ENCODE data around the gene REPIN1.

REPIN1 gene

DNA sequence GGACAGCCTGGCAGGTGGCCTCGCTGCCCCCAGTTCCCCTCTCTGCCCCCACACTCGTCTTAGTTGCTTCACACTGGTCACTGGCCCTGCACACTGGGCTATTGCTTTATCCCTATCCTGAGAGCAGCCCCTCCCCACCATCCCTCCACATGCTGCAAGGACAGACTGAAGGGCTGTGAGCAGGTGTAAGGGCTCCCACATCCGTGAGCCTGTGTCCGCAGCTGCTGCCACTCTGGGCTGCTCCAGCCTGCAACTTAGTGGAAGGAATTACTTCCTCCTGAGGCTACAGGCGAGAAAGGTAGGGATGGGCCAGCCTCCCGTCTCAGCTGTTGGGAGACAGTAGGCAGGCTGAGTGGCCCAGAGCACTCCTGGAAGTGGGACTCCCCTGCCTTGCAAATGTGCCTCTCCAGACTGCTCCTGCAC, 31.0 kb upstream of the REPIN1 start:
- DNase-seq: no peak

DNA sequence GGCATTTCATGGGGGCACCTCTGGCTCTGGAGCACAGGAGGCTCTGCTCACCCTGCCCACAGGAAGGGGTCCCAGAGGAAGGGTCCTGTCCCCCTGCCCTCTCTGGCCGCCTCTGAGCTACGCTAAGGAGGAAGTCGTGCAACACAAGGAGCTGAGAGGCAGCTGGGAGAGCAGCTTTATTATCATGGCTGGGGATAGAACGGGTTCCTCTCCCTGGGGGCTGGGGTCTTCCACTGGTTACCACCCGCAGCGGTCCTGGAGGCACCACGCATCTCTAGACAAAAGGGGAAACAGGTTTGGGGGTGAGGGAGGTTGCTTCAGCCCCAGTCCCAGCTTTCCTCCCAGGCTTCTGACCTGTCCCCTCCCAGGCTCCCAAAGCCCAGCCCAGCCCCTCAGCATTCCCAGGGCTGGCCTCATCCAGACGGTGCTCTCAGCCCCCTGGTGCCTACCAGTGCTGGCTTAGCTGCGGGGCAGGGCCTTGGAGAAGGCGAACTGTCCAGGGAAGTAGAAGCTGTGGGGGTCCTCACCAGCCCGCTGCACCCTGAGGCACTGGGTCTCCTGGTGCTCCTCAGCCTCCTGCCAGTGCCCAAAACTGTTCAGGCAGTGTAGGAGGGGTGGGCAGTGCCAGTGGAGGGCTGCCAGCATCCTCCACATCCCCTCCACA, 30.3 kb upstream of the REPIN1 start:
- DNase-seq: no peak

DNA sequence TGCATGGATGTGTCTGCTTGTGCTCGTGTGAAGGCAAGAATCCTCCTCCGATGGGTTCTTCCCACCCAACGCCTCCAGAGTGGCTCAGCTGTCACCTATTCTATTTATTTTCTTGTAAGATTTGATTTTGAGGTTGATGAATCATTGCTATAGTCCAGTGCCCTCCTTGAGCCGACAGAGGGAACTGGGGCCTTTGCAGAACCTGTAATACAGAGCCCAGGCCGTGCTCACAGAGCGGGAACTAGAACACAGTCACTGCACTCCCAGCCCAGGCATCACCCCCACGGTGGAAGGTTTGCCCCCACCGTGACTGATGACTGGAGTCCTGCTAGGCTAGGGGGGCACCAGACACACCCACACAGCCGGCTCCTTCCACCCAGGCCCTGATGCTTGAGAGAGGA, 29.2 kb upstream of the REPIN1 start:
- no peak for DNase-seq

DNA sequence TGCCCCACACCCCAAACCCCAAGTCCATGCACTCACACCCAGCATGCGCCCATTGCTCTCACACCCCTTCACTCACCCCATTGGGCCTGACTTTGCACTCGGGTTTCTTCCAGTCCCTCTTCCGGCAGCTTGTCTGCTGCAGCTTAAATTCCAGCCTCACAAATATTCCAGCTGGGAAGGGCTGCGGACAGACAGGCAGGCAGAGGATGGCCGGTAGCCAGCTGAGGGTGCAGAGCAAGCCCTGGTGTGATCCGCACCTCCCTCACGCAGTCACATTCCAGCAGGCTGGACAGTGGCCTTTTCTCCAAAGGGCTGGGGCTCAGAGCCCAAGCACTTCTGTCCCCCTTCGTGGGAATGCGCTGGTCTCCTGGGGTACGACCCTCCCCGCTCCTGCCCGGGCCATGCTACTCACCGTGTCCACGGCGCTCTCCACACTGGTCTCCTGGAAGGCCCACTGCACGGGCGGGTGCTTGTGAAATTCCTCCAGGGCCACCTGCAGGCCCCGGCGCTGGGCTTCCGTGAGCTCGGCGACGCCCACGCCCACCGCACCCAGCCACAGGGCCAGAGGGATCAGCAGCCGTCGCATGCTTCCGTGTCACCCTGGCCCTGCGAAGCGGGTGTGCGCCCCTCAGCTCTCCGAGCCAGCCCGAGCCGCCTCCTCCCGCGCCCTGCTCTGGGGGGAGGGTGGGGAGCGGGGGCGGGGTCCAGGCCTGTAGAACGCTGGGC, 28.4 kb upstream of the REPIN1 start:
- DNase-seq: no peak

DNA sequence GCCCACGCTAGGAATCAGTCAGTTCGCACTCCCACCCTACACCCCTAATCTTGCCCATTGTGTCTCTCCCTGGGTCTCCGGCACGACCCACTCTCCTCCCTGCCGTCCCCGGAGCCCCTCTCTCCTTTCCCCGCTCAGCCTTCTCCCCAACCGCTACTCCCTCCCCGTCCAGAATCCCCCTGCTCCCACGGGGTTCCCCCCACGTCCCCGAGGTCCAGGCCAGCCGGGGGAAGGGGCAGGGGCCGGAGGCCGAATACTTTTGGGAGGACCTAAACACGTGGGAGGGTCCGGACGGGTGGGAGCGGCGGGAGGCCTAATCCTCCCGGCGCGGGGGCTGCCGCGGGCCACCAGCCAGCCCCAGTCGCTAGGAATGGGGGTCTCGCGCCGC, 27.8 kb upstream of the REPIN1 start:
- no peak for DNase-seq

DNA sequence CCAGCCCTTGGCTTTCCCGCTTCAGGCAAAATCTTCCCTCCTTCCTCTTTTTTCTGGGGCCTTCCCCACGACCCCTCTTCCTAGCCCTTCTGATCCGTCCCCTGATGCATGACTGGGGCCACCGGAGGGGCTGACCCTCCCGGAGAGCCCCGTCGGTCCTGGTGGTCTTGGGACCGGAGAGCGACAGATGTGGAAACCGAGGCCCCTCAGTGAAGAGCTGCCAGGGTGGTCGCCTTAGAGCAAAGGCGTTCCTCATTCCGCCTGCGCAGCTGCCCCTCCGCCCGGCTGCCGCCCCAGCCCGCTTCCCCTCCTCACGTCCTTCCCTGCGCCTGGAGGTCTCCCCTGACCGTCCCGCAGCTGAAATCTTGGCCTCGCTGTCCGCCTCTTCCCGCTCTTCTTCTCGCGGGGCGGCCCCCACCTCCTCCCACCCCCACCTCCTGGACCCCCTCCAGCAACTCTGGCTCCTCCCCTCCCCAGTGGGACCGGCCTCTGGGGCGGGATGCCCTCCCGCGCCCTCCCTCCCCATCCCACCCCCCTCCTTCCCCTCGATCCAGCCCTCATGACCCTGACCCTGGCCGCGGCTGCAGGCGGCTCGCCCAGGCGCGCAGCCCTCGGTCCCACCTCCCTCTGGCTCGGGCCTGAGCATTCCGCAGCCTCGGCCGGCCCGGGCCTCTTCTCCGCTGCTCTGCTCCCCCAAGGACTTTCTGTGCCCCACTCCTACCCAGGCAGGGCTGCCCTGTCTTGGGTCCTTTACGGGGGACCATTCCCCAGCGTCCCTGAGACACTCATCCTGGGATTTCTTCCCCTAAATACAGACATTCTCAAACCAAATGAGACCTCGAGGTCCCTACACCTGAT, 27.1 kb upstream of the REPIN1 start, which contains the start of gene RARRES2:
RARRES2 (minus strand) TSS at position 367 of the 858 bp plus-strand sequence. CDS start 1,020 bp downstream, outside the sequence.
- no peak for DNase-seq

DNA sequence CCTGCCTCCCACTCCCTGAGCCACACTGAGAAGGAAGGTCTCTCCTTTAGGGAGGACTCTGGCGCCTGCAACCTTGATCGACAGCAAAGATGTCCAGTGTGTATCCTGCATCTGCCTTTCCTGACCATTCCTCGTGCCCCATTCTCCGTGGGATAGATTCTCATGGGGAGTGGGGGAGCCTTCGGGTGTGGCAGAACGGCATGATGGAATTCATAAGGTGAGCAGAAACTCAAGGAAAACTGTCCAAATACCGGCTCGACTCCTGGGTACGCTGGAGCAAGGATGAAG, 26.6 kb upstream of the REPIN1 start:
- DNase-seq: no peak

DNA sequence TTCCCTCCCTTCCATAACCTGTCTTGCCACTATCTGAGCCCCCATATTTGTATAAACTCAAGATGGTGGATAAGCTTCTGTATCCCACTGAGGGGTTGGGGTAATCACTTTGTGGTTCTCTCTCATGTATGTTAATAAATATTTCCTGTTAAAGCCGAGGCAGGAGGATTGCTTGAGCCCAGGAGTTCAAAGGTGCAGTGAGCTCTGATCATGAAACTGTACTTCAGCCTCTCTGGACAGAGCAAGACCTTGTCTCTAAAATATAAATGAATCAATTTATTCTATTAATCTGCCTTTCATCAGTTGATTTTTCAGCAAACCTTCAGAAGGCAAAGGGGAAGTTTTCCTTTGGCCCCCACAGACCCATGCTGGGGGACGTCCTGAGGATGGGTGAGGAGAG, 25.4 kb upstream of the REPIN1 start:
- no peak for DNase-seq

DNA sequence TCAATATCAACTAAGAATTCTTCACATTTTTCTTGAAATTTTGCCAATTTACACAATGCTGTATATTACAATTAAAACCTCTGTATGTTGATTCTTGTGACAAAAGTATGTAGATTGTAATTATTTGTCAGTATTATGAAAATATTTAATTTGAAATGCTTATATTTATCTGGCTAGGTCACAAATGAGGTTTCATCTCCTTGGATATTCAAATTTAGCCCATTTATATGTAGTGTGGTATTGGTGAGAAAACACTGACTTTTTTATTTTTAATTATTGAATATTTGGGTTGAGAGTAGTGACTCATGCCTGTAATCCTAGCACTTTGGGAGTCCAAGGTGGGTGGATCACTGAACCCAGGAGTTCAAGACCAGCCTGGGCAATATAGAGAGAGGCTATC, 24.3 kb upstream of the REPIN1 start:
- no peak for DNase-seq

DNA sequence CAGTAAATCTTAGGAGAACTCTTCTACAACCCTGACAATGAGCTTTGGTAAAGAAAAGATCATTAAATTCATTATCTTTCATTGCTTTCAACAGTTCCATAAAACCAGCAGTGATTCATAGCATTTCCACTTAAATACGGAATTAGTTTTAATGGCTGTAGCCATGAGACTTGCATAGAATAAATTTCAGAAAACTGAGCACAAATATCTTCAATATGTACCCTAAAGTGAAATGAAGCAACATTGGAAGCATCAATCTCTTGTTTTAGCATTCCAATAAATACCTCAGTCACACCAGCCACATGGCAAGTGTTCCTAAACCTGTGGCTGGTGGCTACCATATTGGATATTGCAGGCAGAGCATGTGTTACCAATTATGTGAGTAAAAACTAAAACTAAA, 23.6 kb upstream of the REPIN1 start:
- DNase-seq: no peak

DNA sequence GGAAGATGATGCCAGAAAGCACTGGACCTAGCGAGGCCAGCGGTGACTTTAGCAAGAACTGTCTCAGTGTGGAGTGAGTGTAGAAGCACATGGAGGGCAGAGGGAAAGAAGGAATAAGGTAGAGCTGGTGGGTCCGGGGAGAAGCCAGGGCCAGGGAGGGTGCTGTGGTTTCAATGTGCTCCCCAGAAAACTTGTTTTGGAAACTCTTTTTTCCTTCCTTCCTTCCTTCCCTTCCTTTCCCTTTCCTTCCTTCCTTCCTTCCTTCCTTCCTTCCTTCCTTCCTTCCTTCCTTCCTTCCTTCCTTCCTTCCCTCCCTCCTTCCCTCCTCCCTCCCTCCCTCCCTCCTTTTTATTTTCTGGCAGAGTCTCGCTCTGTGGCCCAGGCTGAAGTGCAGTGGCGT, 21.7 kb upstream of the REPIN1 start:
- no peak for DNase-seq

DNA sequence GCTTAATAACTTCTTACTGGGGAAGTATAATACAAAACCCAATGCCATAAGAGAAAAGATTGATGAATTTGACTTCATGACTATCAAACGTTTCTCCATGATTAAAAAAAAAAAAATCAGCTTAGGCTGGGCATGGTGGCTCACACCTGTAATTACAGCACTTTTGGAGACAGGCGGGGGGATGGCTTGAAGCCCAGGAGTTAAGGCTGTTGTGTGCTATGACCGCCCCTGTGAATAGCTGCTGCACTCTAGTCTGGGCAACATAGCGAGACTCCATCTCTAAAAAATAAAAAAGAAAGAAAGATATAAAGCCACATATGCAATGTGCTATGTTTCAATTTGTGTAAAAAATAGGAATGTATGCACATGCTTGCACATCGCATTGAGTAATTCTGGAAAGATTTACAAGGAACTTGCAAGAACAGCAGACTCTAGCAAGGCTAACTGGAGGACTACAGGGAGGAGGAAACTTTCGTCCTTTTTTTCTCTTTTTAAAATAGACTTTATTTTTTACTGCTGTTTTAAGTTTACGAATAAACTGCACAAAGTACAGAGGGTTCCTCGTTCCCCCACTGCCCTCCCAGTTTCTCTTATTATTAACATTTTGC, 16.9 kb upstream of the REPIN1 start:
- DNase-seq: no peak

DNA sequence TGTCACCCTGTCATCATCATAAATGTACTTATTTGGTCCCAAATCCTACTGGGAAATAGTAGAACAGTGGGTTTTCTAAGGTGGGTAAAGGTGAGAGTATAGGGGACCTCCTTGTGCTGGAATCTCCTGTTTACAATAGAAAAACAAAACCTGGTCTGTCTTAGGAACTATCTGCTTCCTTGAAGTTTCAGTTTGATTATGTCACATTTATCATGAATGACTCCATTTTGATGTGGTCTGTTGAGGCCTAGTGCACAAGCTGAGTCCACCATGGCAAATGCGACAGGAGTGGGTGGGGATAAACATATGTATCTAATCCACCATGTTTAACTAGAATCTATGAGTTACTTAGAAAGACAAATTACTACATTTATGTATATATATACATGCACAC, 13.0 kb upstream of the REPIN1 start:
- DNase-seq: no peak

DNA sequence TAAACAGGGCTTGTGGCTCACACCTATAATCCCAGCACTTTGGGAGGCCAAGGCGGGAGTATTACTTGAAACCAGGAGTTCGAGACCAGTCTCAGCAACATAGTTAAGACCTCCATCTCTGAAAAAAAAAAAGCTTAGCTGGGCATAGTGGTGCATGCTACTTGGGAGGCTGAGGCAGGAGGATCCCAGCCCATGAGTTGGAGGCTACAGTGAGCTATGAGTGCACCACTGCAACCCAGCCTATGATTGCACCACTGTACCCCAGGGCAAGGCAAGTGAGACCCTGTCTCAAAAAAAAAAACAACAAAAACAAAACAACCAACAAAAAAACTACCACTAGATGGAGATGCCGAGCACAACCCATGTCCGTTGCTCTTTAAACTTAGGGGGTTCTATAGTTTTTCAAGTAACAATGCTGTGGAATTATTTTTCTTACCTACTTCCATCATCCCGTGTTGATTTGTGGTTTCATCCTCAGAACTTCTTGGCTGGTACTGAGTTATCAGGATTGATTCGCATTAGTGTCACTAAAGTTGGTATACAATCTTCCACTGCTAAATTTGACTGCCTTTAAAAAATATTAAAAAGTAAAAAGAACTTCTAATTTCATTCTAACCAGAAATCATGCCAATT, 12.2 kb upstream of the REPIN1 start:
- DNase-seq: no peak

DNA sequence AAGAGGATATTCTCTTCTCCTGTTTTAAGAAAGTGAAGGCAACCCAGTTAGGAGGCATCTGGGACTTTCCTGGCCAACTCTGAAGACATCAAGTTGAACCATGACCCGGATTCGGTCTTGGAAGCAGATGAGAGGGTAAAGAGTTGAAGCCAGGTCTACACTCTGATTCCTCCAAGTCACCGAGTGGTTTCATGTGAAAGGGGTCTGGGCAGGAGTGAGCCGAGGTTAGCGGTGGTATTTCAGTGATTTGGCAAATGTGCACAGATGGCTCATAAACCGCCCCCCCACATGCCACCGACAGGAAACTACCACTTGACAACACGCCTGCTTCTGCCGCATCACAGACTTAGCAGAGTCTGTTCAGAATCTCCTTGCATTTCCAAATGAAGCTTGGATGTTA, 11.4 kb upstream of the REPIN1 start:
- DNase-seq: no peak

DNA sequence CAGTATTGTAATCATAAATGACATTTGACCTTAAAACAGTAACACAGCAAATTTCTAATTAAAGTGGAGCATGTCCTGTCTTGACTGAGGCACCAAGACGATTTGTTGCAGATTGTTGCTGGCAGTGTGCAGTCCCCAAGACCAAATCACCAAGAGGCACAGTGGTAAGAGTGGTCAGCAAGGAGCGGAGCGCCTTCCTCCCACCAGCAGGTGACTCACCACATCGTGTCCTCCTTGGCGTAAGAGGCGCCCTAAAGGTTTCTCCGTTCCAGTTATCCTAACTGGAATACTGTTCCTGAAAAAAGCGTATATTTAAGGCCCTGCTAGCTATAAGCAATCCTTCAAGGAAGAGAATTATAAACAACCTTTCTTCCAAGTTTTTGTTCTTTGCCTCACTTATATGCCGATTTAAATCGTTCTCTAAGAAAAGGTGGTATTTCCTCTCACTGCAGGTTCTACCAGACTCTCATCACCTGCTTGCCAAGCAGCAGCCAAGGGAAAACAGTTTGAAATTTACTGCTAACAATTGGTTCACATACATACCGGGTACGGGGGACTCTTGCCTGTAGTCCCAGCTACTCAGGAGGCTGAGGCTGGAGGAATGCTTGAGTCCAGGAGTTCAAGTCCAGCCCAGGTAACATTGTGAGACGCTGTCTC, 10.7 kb upstream of the REPIN1 start:
- no peak for DNase-seq

DNA sequence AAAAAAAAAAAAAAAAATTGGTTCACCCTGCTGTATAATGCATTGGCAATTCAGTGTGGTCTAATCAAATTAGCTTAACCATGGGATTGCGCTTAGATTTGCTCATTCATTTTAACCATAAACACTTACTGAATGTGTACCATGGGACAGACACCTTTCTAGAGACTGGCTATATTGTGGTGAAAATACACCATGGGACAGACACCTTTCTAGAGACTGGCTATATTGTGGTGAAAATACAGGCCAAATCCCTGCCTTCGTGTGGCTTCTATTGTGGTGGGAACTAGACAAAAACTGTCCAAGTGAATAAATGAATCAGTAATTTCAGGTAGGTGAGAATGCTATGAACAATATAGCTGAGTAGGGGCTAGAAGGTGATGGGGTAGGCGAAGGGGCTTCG, 10.2 kb upstream of the REPIN1 start:
- no peak for DNase-seq

DNA sequence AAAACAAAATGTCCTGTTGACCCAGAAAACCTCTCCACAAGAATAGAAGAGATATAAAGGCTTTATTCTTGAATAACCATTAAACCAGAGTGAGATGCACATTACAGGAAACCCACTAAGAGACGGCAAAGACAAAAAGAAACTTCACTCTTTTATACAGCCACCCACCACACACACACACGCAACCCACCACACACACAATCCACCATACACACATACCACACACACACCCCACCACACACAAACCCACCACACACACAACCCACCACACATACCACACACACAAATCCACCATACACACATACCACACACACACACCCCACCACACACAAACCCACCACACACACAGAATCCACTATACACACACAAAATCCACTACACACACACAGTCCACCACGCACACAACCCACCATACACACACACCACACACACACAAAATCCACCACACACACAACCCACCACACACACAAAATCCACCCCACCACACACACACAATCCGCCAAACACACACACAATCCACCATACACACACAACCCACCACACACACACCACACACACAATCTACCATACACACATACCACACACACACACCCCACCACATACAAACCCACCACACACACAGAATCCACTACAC, 9.5 kb upstream of the REPIN1 start:
- no peak for DNase-seq

DNA sequence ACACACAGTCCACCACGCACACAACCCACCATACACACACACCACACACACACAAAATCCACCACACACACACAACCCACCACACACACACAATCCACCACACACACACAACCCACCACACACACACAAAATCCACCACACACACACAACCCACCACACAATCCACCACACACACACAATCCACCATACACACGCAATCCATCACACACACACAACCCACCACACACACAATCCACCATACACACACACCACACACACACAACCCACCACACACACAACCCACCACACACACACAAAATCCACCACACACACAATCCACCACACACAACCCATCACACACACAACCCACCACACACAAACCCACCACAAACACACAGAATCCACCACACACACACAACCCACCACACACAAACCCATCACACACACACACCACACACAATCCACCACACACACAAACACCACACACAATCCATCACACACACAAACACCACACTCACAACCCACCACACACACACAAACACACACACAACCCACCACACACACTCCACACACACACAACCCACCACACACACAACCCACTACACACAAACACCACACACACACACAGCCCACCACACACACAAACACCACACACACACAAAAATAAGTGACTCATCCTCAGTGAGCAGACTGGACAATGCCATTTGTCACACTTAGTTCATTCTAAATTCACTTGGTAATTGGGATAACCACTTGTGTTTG, 8.8 kb upstream of the REPIN1 start:
- no peak for DNase-seq

DNA sequence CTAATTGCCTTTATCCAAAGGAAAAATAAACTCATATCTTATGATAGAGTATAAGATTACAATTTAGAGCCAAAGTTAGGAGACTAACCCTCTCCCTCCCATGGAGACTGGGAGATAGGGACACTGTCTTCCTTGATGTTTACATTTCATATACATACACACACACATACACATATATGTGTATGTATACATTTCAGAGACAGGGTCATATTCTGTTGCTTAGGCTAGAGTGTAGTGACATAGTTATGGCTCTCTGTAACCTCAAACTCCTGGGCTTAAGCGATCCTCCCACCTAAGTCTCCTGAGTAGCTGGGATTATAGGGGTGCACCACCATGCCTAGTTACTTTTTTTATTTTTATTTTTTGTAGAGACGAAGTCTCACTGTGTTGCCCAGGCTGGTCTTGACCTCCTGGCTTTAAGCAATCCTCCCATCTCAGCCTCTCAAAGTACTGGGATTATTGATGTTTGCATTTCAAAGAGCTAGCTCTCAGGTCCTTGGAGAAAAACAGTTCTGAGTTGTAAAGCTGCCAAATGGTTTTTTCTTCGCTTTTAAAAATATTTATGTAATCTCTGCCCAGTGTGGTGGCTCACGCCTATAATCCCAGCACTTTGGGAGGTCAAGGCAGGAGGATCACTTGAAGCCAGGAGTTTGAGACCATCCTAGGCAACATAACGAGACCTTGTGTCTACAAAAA, 8.1 kb upstream of the REPIN1 start:
- no peak for DNase-seq

DNA sequence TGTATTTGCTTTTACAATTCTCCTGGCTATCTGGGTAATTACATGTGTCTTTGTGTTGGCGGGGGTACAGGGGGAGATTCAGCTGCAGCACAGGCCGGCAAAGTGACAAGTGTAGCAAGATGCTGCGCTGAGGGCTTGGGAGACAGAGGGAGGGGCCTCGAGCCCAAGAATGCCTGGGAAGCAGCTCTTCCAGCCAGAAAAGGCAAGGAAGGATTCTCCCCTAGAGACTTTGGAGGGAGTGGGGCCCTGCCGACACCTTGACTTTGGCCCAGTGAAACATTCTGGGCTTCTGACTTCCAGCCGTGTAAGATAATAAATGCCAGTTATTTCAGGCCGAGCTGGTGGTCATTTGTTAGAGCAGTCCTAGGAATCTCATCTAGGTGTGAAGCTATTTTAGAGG, 7.2 kb upstream of the REPIN1 start:
- no peak for DNase-seq

All from cerebellar nuclear complex (tissue), 1 donor.